ENCODE data around the gene PGBD2. TPM values are rescaled to one million over a fixed set of nuclear protein-coding genes. Genes with fewer than 3 reads are reported as not detected.

The PGBD2 gene
- total RNA-seq, 1 experiment from 2014 or later, result 7.8 TPM

- Mint-ChIP-seq H3K27me3 (ENCODE audit: unreplicated experiment) (peaks cover 16% of the 10 kb centered on the region), H3K4me1 (ENCODE audit: low read depth, unreplicated experiment) (peaks cover 25% of the 10 kb centered on the region), H3K27ac (ENCODE audit: unreplicated experiment) (peak within 1 kb of the TSS; percentile 88), H3K36me3 (ENCODE audit: insufficient read depth, unreplicated experiment) (peaks cover 55% of the 10 kb centered on the region), H3K9me3 (ENCODE audit: low read depth, unreplicated experiment) (no peaks in the 10 kb centered on the region), H3K4me3 (ENCODE audit: low read depth, unreplicated experiment) (peak within 1 kb of the TSS; percentile 90)
- intact Hi-C loops (cut with micrococcal nuclease; ENCODE audit: unreplicated experiment), result loop anchor here (1.0 to 2.0 kb wide), 2 partner anchors 14 to 47 kb away; partner anchors contain the start of gene PGBD2
- CTCF ChIA-PET, result interaction anchor here (0.8 to 2.6 kb wide), 5 partner anchors 14 to 48 kb away, joined by 3 to 21 read pairs (median 3); partner anchors contain the start of genes SH3BP5L and ZNF672
- TF ChIP-seq CTCF (IDR thresholded peaks at IDR 0.05; ENCODE audit: unreplicated experiment), result no peak
- no TSS peak for BruUV-seq (replicated peaks)
- peak; percentile 97 for DNase-seq
Observed at GRCh38 chr1:248858891-248859889, 46.8 kb upstream of the PGBD2 start, which contains the start of gene ZNF692. ZNF692 (minus strand) TSS chr1:248859085; CDS start chr1:248858309, 776 bp downstream.

- H3K9me3 Mint-ChIP-seq (ENCODE audit: low read depth, unreplicated experiment), result no peaks in the 10 kb centered on the region
Observed at GRCh38 chr1:248860007-248860406, 46.0 kb upstream of the PGBD2 start.

GRCh38 chr1:248861616-248862015 lies 44.4 kb upstream of the PGBD2 start:
- no peaks in the 10 kb centered on the region for H3K9me3 Mint-ChIP-seq (ENCODE audit: low read depth, unreplicated experiment)

More at GRCh38 chr1:248860007-248860406, 46.0 kb upstream of the PGBD2 start:
- H3K27me3 Mint-ChIP-seq (ENCODE audit: unreplicated experiment), result peaks cover 24% of the 10 kb centered on the region
- H3K36me3 Mint-ChIP-seq (ENCODE audit: insufficient read depth, unreplicated experiment), result peaks cover 52% of the 10 kb centered on the region
- H3K27ac Mint-ChIP-seq (ENCODE audit: unreplicated experiment), result peak overlapping the region; percentile 88
- no peak for DNase-seq
- no peak for TF ChIP-seq CTCF (IDR thresholded peaks at IDR 0.05; ENCODE audit: unreplicated experiment)
- H3K4me1 Mint-ChIP-seq (ENCODE audit: low read depth, unreplicated experiment), result peaks cover 26% of the 10 kb centered on the region
- intact Hi-C loops (cut with micrococcal nuclease; ENCODE audit: unreplicated experiment), result no loop called here
- peak overlapping the region; percentile 90 for H3K4me3 Mint-ChIP-seq (ENCODE audit: low read depth, unreplicated experiment)
- CTCF ChIA-PET, result interaction anchor here (2.6 kb wide), 1 partner anchor 21 kb away, joined by 21 read pairs; the partner anchor contains the start of gene ZNF672
- no TSS peak for BruUV-seq (replicated peaks)

GRCh38 chr1:248862695-248862997 lies 43.4 kb upstream of the PGBD2 start:
- CTCF ChIA-PET, result no interaction called here
- DNase-seq, result no peak
- Mint-ChIP-seq H3K9me3 (ENCODE audit: low read depth, unreplicated experiment) (no peaks in the 10 kb centered on the region), H3K36me3 (ENCODE audit: insufficient read depth, unreplicated experiment) (peaks cover 38% of the 10 kb centered on the region), H3K4me3 (ENCODE audit: low read depth, unreplicated experiment) (peak overlapping the region; percentile 71), H3K4me1 (ENCODE audit: low read depth, unreplicated experiment) (peaks cover 26% of the 10 kb centered on the region), H3K27me3 (ENCODE audit: unreplicated experiment) (peaks cover 34% of the 10 kb centered on the region), H3K27ac (ENCODE audit: unreplicated experiment) (peak overlapping the region; percentile 10)
- no TSS peak for BruUV-seq (replicated peaks)
- intact Hi-C loops (cut with micrococcal nuclease; ENCODE audit: unreplicated experiment), result no loop called here
- no peak for TF ChIP-seq CTCF (IDR thresholded peaks at IDR 0.05; ENCODE audit: unreplicated experiment)

More at GRCh38 chr1:248861616-248862015, 44.4 kb upstream of the PGBD2 start:
- no peak for DNase-seq
- CTCF ChIA-PET, result no interaction called here
- Mint-ChIP-seq H3K27me3 (ENCODE audit: unreplicated experiment) (peaks cover 34% of the 10 kb centered on the region), H3K4me3 (ENCODE audit: low read depth, unreplicated experiment) (no peak overlapping the region), H3K4me1 (ENCODE audit: low read depth, unreplicated experiment) (peaks cover 26% of the 10 kb centered on the region), H3K27ac (ENCODE audit: unreplicated experiment) (no peak overlapping the region), H3K36me3 (ENCODE audit: insufficient read depth, unreplicated experiment) (peaks cover 43% of the 10 kb centered on the region)
- BruUV-seq (replicated peaks), result no TSS peak
- intact Hi-C loops (cut with micrococcal nuclease; ENCODE audit: unreplicated experiment), result no loop called here
- no peak for TF ChIP-seq CTCF (IDR thresholded peaks at IDR 0.05; ENCODE audit: unreplicated experiment)

Data from Calu3 (cell line).